Esophagus (tissue), 2 donors: ENCODE results near the gene ARRDC5. TPM values are rescaled to one million over a fixed set of nuclear protein-coding genes. Genes with fewer than 3 reads are reported as not detected.
"Not testable (repeated sequence)": the region's sequence is repeated elsewhere in the genome, so short reads cannot be mapped to it uniquely, and the experiment has no call there.

ENCODE experiments used
- H3K27ac ChIP-seq, 2 donors: one replicate each; pipeline ENCODE4 v1.5.1; 2013; ENCODE audit warnings: low read depth in 2 of 2, mild to moderate bottlenecking in 2 of 2, inconsistent platforms in 1 of 2, low read length in 1 of 2, moderate library complexity in 1 of 2
- H3K27me3 ChIP-seq, 2 donors: one replicate each; pipeline ENCODE4 v1.6.1; 2013; ENCODE audit warnings: low read length in 2 of 2, control low read depth in 1 of 2, mild to moderate bottlenecking in 1 of 2; ENCODE audit not compliant: insufficient read depth in 2 of 2, control insufficient read depth in 1 of 2
- H3K36me3 ChIP-seq, 2 donors: one replicate each; pipeline ENCODE4 v1.6.1; 2013; ENCODE audit warnings: low read length in 1 of 2; ENCODE audit not compliant: control insufficient read depth in 2 of 2, insufficient read depth in 2 of 2
- H3K4me1 ChIP-seq, 2 donors: one replicate each; pipeline ENCODE4 v1.6.1; 2013; ENCODE audit warnings: low read length in 1 of 2; ENCODE audit not compliant: control insufficient read depth in 2 of 2, insufficient read depth in 2 of 2
- H3K4me3 ChIP-seq, 2 donors: one replicate each; pipeline ENCODE4 v1.5.1; 2013; ENCODE audit warnings: low read length in 2 of 2, mild to moderate bottlenecking in 2 of 2, low read depth in 1 of 2, moderate library complexity in 1 of 2
- H3K9me3 ChIP-seq, 2 donors: one replicate each; pipeline ENCODE4 v1.6.1; 2013; ENCODE audit warnings: mild to moderate bottlenecking in 2 of 2, low read depth in 1 of 2, low read length in 1 of 2, moderate library complexity in 1 of 2; ENCODE audit not compliant: control insufficient read depth in 2 of 2, insufficient read depth in 1 of 2
- WGBS, 2 donors: extraction: QIAGEN DNeasy Blood & Tissue Kit; methylation state at CpG; one replicate each; pipeline ENCODE4 v1.1.7; 2013; 5-methylcytosine and 5-hydroxymethylcytosine counted together
- polyA plus RNA-seq, 2 donors: library from polyadenylated mRNA; stranded (reverse); fragments of 200-250 nt; gene quantifications; one replicate each; pipeline ENCODE4 v1.2.3, GENCODE V29; 2013
- donor health status: healthy with polysubstance abuse.
- donor health status: Bipolar disorder and iron deficiency.

The ARRDC5 gene
- polyA plus RNA-seq, 2 donors: 0.08 to 0.31 TPM

GRCh38 chr19:4911314-4911713 lies 8.6 kb upstream of the ARRDC5 start:
- Histone ChIP-seq H3K27ac (peak overlapping the region; percentile 81 to 87), H3K9me3 (no peaks in the 10 kb centered on the region), H3K36me3 (no peaks in the 10 kb centered on the region), H3K4me1 (peaks cover 5 to 27% of the 10 kb centered on the region in 2 donors), H3K4me3 (peak overlapping the region; percentile 10 to 78), H3K27me3 (no peaks in the 10 kb centered on the region)
- 36 to 39% methylated on average over 15 of the region's 15 CpGs for WGBS, 2 donors

GRCh38 chr19:4910594-4911281 lies 8.0 kb upstream of the ARRDC5 start:
- Histone ChIP-seq H3K4me3 (peak overlapping the region; percentile 71 to 78), H3K4me1 (peaks cover 5 to 27% of the 10 kb centered on the region in 2 donors), H3K36me3 (no peaks in the 10 kb centered on the region), H3K27me3 (no peaks in the 10 kb centered on the region), H3K27ac (peak overlapping the region; percentile 81 to 87), H3K9me3 (no peaks in the 10 kb centered on the region)
- 22 to 23% methylated on average over 23 of the region's 23 CpGs for WGBS, 2 donors

GRCh38 chr19:4909897-4910593 lies 7.3 kb upstream of the ARRDC5 start:
- Histone ChIP-seq H3K27me3 (no peaks in the 10 kb centered on the region), H3K27ac (peak overlapping the region; percentile 17 to 33), H3K4me3 (peak overlapping the region; percentile 71 to 78), H3K36me3 (no peaks in the 10 kb centered on the region), H3K9me3 (no peaks in the 10 kb centered on the region), H3K4me1 (peaks cover 5 to 26% of the 10 kb centered on the region in 2 donors)
- 0 to 1% methylated on average over 40 to 85 of the region's 85 CpGs for WGBS, 2 donors

DNA sequence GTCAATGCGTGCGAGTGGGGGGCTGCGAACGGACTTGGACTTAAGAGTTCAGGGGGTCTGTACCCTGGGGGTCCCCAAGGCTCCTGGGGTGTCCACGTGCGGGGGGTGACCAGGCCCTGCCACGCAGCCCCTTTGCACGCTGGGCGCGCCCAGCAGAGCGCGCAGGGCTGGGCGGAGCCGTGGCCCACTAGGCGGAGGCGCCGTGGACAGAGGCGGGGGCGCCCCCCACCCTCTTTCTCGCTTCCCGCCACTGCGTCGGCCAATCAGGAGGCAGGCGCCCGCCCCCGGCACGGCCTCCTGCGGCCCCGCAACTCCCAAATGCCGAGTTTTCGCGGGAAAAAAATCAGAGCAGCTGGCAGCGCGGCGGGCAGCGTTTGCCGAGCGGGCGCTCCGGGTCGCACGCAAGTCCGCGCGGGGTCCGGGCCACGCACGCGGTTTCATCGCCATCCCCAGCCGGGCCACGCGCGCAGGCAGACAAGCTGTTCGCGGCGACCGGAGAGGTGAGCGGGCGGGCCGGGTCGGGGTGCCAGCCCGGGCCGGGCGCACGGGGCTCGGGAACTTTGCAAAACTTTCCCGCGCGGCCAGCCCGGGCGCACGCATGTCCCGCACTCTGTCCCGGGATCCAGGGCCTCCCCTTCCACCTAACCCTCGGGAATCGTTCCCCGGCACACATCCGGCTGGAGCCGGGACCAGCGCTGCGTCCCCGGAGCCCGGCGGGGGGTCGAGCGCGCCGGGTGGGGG lies 6.6 kb upstream of the ARRDC5 start, which contains the start of gene UHRF1:
TSS of gene UHRF1 (plus strand) at position 346 of the 741 bp plus-strand sequence. CDS start 1,385 bp downstream, outside the sequence.
- Histone ChIP-seq H3K4me1 (peaks cover 5 to 20% of the 10 kb centered on the region in 2 donors), H3K9me3 (no peaks in the 10 kb centered on the region), H3K36me3 (no peaks in the 10 kb centered on the region), H3K4me3 (peak within 1 kb of the TSS; percentile 71 to 78), H3K27ac (peak within 1 kb of the TSS; percentile 17 to 33), H3K27me3 (no peaks in the 10 kb centered on the region)
- WGBS, 2 donors: 2 to 3% methylated on average over 77 to 89 of the region's 89 CpGs

DNA sequence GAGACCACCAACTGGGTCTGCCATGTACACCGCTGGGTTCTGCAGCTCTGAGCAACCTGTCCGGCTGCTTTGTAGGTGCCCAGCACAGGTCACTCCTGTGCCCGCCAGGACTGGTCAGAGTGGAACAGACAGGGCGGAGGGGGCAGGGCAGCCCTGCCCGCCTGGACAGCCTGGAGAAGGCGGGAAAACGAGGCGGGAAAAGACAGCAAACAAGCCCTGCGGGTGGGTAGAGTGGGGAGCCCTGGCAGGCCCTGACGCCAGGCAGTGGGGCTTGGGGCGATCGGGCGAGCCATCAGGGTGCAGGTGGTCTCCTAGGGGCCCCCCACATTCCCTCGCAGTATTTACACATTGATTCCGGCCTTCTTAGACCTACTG lies 6.1 kb upstream of the ARRDC5 start:
- H3K4me1 ChIP-seq: peaks cover 5 to 19% of the 10 kb centered on the region in 2 donors
- no peaks in the 10 kb centered on the region for H3K27me3 ChIP-seq
- H3K4me3 ChIP-seq: no peak overlapping the region
- no peaks in the 10 kb centered on the region for H3K9me3 ChIP-seq
- no peaks in the 10 kb centered on the region for H3K36me3 ChIP-seq
- H3K27ac ChIP-seq: no peak overlapping the region
- 71 to 82% methylated on average over 15 of the region's 15 CpGs for WGBS, 2 donors

DNA sequence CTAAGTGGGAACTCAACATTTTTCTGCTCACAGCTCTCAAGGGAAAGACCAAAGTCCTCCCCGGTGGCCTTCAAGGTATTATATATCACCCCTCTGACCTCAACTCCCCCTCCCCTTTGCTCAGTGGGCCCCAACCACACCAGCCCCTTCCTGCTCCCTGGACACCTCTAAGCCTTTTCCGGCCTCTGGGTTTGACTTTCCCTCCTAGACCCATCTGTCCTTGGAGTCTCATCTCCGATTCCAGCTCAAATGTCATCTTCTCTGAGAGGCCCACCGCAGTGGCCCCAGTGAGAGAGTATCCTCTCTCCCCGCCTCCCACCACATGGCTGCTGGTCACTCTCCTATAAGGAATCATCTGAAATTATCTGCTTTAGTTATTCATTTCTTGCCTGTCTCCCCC lies 5.7 kb upstream of the ARRDC5 start:
- H3K27me3 ChIP-seq: no peaks in the 10 kb centered on the region
- no peak overlapping the region for H3K27ac ChIP-seq
- H3K4me1 ChIP-seq: peaks cover 5 to 18% of the 10 kb centered on the region in 2 donors
- no peaks in the 10 kb centered on the region for H3K36me3 ChIP-seq
- H3K9me3 ChIP-seq: no peaks in the 10 kb centered on the region
- H3K4me3 ChIP-seq: no peak overlapping the region
- 80 to 87% methylated on average over 5 of the region's 5 CpGs for WGBS, 2 donors

DNA sequence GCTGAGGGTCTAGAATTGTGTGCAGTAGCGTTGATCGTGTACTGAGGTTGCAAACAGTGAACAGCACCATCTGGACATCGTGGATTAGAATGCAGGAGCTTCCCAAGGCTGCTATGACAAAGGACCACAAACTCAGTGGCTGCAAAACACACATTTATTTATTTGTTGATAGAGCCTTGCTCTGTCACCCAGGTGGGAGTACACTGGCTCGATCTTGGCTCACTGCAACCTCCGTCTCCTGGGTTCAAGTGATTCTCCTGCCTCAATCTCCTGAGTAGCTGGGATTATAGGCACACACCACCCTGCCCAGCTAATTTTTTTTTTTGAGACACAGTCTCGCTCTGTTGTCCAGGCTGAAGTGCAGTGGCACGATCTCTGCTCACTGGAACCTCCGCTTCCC lies 4.3 kb upstream of the ARRDC5 start:
- Histone ChIP-seq H3K27ac (no peak overlapping the region), H3K36me3 (no peaks in the 10 kb centered on the region), H3K4me1 (peaks cover 5 to 17% of the 10 kb centered on the region in 2 donors), H3K27me3 (no peaks in the 10 kb centered on the region), H3K4me3 (no peak overlapping the region), H3K9me3 (no peaks in the 10 kb centered on the region)
- WGBS, 2 donors: 84 to 86% methylated on average over 8 of the region's 8 CpGs

GRCh38 chr19:4904481-4904880 lies 1.8 kb upstream of the ARRDC5 start:
- Histone ChIP-seq H3K9me3 (no peaks in the 10 kb centered on the region), H3K27me3 (no peaks in the 10 kb centered on the region), H3K36me3 (no peaks in the 10 kb centered on the region), H3K27ac (no peak overlapping the region), H3K4me1 (peaks cover 4 to 6% of the 10 kb centered on the region in 2 donors), H3K4me3 (no peak overlapping the region)
- WGBS, 2 donors: 61 to 66% methylated on average over 3 of the region's 3 CpGs

GRCh38 chr19:4900879-4901278 lies 1.8 kb downstream of the ARRDC5 start:
- 86% methylated on average over 13 of the region's 13 CpGs for WGBS, 2 donors

More at GRCh38 chr19:4900879-4901278, 1.8 kb downstream of the ARRDC5 start:
- H3K4me1 ChIP-seq, H3K27ac ChIP-seq, H3K36me3 ChIP-seq, H3K9me3 ChIP-seq, H3K4me3 ChIP-seq, H3K27me3 ChIP-seq: not testable (repeated sequence)
